Esophagus squamous epithelium (tissue), 4 donors: Measurements from ENCODE around the gene FKBP3.

Source experiments
- CTCF ChIP-seq, 6 experiments: fragments of 450-650 bp in 4 of 6; fragments of 200-600 bp in 2 of 6; sonication (generic) in 2 of 6; IDR thresholded peaks; one replicate each; pipeline ENCODE4 v1.5.1; 2016 to 2019; ENCODE audit warnings: antibody characterized with exemption in 6 of 6, mild to moderate bottlenecking in 4 of 6, moderate library complexity in 4 of 6
- POLR2A ChIP-seq, 4 donors: fragments of 450-650 bp; IDR thresholded peaks; one replicate each; pipeline ENCODE4 v1.6.1; 2017; ENCODE audit warnings: antibody characterized with exemption in 4 of 4, mild to moderate bottlenecking in 4 of 4, moderate library complexity in 3 of 4

GRCh38 chr14:45177076-45177475, 42.8 kb upstream of the FKBP3 start:
- no peak for TF ChIP-seq CTCF (IDR thresholded peaks at IDR 0.05)
- no peak for TF ChIP-seq POLR2A (IDR thresholded peaks at IDR 0.05)
